Measurements from ENCODE around the gene RBPMS2.

- TF ChIP-seq GATA2 (IDR thresholded peaks at IDR 0.05; ENCODE audit: low read depth, low read length), result no peak
- no peak for TF ChIP-seq GATA3 (IDR thresholded peaks at IDR 0.05; ENCODE audit: low read depth, low read length)
Observed at GRCh38 chr15:64779024-64779423, 3.6 kb upstream of the RBPMS2 start.

Data from SH-SY5Y (cell line).